Mucosa of stomach (tissue), 1 donor: ENCODE measurements around the gene COQ8B.

Source experiments
- H3K27me3 ChIP-seq: one replicate; pipeline ENCODE4 v1.7.0; 2013; ENCODE audit warnings: mild to moderate bottlenecking, low read length; ENCODE audit not compliant: control insufficient read depth, insufficient read depth
- H3K36me3 ChIP-seq: one replicate; pipeline ENCODE4 v1.7.0; 2013; ENCODE audit warnings: low read length; ENCODE audit not compliant: control insufficient read depth, insufficient read depth
- H3K4me1 ChIP-seq: one replicate; pipeline ENCODE4 v1.7.0; 2013; ENCODE audit warnings: mild to moderate bottlenecking, low read length; ENCODE audit not compliant: control insufficient read depth, insufficient read depth
- H3K4me3 ChIP-seq: one replicate; pipeline ENCODE4 v1.7.0; 2013; ENCODE audit warnings: low read length
- H3K9ac ChIP-seq: one replicate; pipeline ENCODE4 v1.7.0; 2013; ENCODE audit warnings: mild to moderate bottlenecking, low read length, moderate library complexity
- H3K9me3 ChIP-seq: one replicate; pipeline ENCODE4 v1.7.0; 2013; ENCODE audit warnings: mild to moderate bottlenecking, low read length, moderate library complexity; ENCODE audit not compliant: control insufficient read depth
- donor health status: Pancreatic carcinoma.

The COQ8B gene

GRCh38 chr19:40723661-40724254 lies 7.1 kb upstream of the COQ8B start:
- H3K27me3 ChIP-seq: no peaks in the 10 kb centered on the region
- H3K9ac ChIP-seq: no peak overlapping the region
- no peak overlapping the region for H3K4me3 ChIP-seq
- H3K4me1 ChIP-seq: peaks cover 28% of the 10 kb centered on the region
- H3K36me3 ChIP-seq: no peaks in the 10 kb centered on the region
- H3K9me3 ChIP-seq: no peaks in the 10 kb centered on the region

DNA sequence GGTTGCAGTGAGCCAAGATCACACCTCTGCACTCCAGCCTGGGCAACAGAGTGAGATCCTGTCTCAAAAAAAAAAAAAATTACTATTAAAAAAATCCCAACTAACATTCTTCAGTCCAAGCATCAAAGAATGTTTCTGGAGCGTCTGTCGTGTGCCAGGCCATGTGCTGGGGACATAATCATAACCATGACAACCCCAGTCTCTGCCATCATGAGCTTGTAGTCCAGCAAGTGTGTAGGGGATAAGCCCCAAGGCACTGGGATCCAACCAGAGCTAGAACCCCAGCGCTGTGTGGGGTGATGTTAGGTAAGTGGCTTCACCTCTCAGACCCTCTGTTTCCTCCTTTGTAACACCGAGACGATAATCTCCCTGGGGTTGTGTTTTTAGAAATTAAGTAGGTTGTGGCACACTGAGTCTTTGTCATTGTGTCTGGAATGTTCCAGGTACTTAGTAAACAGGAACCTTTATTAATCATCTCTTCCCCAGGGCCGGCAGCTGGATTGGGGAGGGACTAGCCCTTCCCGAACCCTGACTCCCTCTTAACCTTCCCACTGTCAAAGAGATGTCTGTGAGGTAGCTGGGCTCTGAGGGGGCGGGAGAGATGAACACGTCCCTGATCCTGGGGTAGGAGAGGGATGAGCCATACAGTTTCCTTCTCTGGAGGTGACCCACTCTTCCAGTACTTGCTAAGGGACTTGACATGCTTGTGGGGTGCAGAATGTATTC lies 5.4 kb upstream of the COQ8B start:
- Histone ChIP-seq H3K4me1 (peaks cover 33% of the 10 kb centered on the region), H3K9me3 (no peaks in the 10 kb centered on the region), H3K4me3 (no peak overlapping the region)

DNA sequence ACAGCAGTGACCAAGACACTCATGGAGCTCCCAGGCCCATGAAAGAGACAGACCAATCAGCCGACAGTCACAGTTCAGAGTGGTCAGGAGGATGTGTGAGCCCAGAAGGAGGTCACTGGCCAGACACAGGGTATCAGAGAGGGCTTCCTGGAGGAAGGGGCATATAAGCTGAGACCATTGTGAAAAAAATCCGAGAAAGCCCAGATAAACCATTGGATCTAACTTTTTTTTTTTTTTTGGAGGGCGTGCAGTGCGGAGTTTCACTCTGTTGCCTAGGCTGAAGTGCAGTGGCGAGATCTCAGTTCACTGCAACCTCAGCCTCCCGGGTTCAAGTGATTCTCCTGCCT lies 4.4 kb upstream of the COQ8B start:
- Histone ChIP-seq H3K4me1 (peaks cover 36% of the 10 kb centered on the region), H3K9ac (peak overlapping the region; percentile 67), H3K4me3 (peak overlapping the region; percentile 28), H3K27me3 (no peaks in the 10 kb centered on the region), H3K36me3 (no peaks in the 10 kb centered on the region), H3K9me3 (no peaks in the 10 kb centered on the region)

More for the DNA sequence above, 5.4 kb upstream of the COQ8B start:
- Histone ChIP-seq H3K27me3 (no peaks in the 10 kb centered on the region), H3K36me3 (no peaks in the 10 kb centered on the region), H3K9ac (no peak overlapping the region)

- no peaks in the 10 kb centered on the region for H3K9me3 ChIP-seq
- H3K4me1 ChIP-seq: peaks cover 50% of the 10 kb centered on the region
- H3K4me3 ChIP-seq: peak overlapping the region; percentile 3
- no peaks in the 10 kb centered on the region for H3K36me3 ChIP-seq
- H3K9ac ChIP-seq: peak overlapping the region; percentile 95
- no peaks in the 10 kb centered on the region for H3K27me3 ChIP-seq
These were observed 2.8 kb upstream of the COQ8B start for GRCh38 chr19:40719414-40719894.

GRCh38 chr19:40718774-40719391 lies 2.2 kb upstream of the COQ8B start:
- Histone ChIP-seq H3K27me3 (no peaks in the 10 kb centered on the region), H3K36me3 (no peaks in the 10 kb centered on the region), H3K4me3 (peak overlapping the region; percentile 76), H3K9ac (peak overlapping the region; percentile 95), H3K4me1 (peaks cover 53% of the 10 kb centered on the region), H3K9me3 (no peaks in the 10 kb centered on the region)

DNA sequence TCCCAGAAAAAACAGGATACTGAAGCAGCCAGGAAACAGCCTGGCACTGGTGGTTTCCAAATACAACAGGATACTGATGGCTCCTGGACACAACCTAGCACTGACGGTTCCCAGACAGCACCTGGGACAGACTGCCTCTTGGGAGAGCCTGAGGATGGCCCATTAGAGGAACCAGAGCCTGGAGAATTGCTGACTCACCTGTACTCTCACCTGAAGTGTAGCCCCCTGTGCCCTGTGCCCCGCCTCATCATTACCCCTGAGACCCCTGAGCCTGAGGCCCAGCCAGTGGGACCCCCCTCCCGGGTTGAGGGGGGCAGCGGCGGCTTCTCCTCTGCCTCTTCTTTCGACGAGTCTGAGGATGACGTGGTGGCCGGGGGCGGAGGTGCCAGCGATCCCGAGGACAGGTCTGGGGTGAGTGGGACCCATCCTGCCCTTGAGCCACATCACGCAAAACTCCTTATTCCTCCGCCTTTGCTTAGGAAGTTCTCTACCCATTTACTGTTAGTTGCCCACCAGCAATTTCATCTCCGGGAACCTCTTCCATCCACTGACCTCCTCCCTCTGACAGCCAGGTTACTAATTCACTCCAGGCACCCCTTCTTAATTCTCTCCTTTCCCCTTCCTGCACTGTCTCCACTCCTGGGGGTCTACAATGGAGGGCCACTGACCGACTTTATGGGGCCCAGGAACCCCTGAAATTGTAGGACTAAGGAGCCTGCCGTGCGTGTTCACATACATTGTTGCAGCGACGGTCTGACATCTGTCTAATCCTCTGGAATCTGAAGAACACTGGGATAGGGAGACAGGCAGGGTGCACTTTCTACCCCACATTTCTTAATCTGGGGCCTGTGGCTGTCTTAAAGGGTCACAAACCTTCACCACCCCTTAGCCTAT lies 1.4 kb upstream of the COQ8B start:
- Histone ChIP-seq H3K4me3 (peak overlapping the region; percentile 76), H3K9me3 (no peaks in the 10 kb centered on the region), H3K4me1 (peaks cover 53% of the 10 kb centered on the region), H3K27me3 (no peaks in the 10 kb centered on the region), H3K9ac (peak overlapping the region; percentile 95), H3K36me3 (no peaks in the 10 kb centered on the region)

- H3K4me3 ChIP-seq: peak overlapping the region; percentile 76
- H3K36me3 ChIP-seq: no peaks in the 10 kb centered on the region
- peak overlapping the region; percentile 95 for H3K9ac ChIP-seq
- no peaks in the 10 kb centered on the region for H3K9me3 ChIP-seq
- H3K27me3 ChIP-seq: no peaks in the 10 kb centered on the region
- peaks cover 51% of the 10 kb centered on the region for H3K4me1 ChIP-seq
These were observed 716 bp upstream of the COQ8B start for GRCh38 chr19:40717325-40717879.

DNA sequence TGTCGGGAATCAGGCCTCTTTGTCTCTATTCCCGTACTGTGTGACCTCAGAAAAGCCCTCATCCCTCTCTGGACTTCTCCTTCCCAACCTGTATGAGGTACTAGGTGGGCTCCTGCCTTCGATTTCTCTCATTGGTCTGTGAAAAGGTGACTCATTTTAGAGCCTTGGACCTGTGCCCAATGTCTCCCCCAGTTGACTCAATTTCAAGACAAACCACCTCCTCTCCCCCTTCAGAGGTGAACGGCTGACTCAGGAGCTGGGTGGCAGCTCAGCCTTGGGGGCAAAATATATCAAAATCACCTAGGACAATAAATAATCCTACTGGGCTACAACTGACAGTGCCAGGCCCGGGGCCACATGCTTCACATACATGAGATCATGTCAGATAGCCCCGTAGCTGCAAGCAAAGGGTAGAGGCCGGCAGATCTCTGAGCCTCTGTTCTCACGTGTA lies 630 bp downstream of the COQ8B start:
- Histone ChIP-seq H3K4me3 (peak overlapping the region; percentile 76), H3K36me3 (no peaks in the 10 kb centered on the region), H3K9me3 (no peaks in the 10 kb centered on the region), H3K27me3 (no peaks in the 10 kb centered on the region), H3K4me1 (peaks cover 46% of the 10 kb centered on the region), H3K9ac (peak overlapping the region; percentile 95)

- H3K27me3 ChIP-seq: no peaks in the 10 kb centered on the region
- H3K36me3 ChIP-seq: no peaks in the 10 kb centered on the region
- peaks cover 32% of the 10 kb centered on the region for H3K4me1 ChIP-seq
- no peaks in the 10 kb centered on the region for H3K9me3 ChIP-seq
- peak overlapping the region; percentile 76 for H3K4me3 ChIP-seq
- H3K9ac ChIP-seq: peak overlapping the region; percentile 95
These were observed 2.0 kb downstream of the COQ8B start for GRCh38 chr19:40714441-40715299.

GRCh38 chr19:40713939-40714338 lies 2.7 kb downstream of the COQ8B start:
- H3K4me3 ChIP-seq: no peak overlapping the region

DNA sequence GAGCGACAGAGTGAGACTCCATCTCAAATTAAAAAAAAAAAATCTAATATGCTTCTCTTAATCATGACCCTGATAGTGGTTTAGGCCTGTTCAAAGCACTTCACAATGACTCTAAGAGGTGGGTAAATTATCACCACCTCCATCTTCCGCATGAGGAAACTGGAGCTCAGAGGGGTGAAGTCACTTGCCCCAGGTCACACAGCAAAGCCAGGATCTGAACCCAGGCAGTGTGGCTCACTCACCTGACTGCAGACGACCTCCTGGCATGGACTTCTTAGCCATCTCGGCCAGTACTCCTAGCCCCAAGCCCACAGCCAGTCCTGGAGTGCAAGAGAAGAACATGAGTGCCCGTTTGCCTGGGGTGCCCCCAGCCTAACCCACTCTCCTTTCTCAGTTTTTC lies 6.9 kb downstream of the COQ8B start:
- H3K9ac ChIP-seq: no peak overlapping the region
- no peak overlapping the region for H3K4me3 ChIP-seq
- H3K9me3 ChIP-seq: no peaks in the 10 kb centered on the region
- H3K27me3 ChIP-seq: no peaks in the 10 kb centered on the region
- no peaks in the 10 kb centered on the region for H3K36me3 ChIP-seq
- peaks cover 6% of the 10 kb centered on the region for H3K4me1 ChIP-seq

More at GRCh38 chr19:40713939-40714338, 2.7 kb downstream of the COQ8B start:
- H3K9me3 ChIP-seq: no peaks in the 10 kb centered on the region
- peak overlapping the region; percentile 95 for H3K9ac ChIP-seq
- no peaks in the 10 kb centered on the region for H3K36me3 ChIP-seq
- peaks cover 25% of the 10 kb centered on the region for H3K4me1 ChIP-seq
- no peaks in the 10 kb centered on the region for H3K27me3 ChIP-seq
